Measurements from ENCODE around the gene VEGFB. TPM values are rescaled to one million over a fixed set of nuclear protein-coding genes. Genes with fewer than 3 reads are reported as not detected.
A peak's percentile ranks its signal among the peaks of the same experiment; 100 is the strongest.

VEGFB gene
- total RNA-seq, 4 donors from 2014 or later: 33.6 to 87.5 (median 58.2) TPM

DNA sequence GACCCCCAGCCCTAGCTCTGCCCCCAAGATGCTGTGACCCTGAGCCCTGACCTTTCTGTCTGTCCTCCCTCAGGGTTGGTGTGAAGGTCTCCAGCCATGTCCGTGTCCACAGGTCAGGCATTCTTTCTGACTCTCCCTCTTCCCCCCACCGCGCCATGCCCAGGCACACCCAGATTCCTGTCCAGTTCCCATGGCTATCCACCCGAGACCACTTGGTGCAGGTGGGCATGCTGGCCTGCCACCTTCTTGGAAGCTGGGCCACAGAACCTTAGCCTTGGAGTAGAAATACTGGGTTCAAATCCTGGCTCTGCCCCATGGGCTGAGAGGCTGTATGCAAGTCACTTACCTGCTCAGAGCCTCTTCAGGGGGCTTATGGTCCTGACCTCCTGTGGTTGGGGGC, 14.7 kb downstream of the VEGFB start:
- Histone ChIP-seq H3K27me3 (no peaks in the 10 kb centered on the region), H3K9me3 (no peaks in the 10 kb centered on the region), H3K4me1 (peaks cover 44 to 46% of the 10 kb centered on the region in 2 donors), H3K4me3 (no peak overlapping the region), H3K27ac (no peak overlapping the region), H3K36me3 (peaks cover 0 to 3% of the 10 kb centered on the region in 2 donors)
- intact Hi-C loops (cut with DNase I; ENCODE audit: low total_unique reads) (loop anchor here (10.0 kb wide), 1 partner anchor 626 kb away; the partner anchor contains the start of gene EHD1), in situ Hi-C loops (cut with MboI; ENCODE audit: low sequenced_read_pairs in 4 of 4) (no loop called here)
- ATAC-seq (no peak), DNase-seq (no peak)
- TF ChIP-seq, protein P1, sequence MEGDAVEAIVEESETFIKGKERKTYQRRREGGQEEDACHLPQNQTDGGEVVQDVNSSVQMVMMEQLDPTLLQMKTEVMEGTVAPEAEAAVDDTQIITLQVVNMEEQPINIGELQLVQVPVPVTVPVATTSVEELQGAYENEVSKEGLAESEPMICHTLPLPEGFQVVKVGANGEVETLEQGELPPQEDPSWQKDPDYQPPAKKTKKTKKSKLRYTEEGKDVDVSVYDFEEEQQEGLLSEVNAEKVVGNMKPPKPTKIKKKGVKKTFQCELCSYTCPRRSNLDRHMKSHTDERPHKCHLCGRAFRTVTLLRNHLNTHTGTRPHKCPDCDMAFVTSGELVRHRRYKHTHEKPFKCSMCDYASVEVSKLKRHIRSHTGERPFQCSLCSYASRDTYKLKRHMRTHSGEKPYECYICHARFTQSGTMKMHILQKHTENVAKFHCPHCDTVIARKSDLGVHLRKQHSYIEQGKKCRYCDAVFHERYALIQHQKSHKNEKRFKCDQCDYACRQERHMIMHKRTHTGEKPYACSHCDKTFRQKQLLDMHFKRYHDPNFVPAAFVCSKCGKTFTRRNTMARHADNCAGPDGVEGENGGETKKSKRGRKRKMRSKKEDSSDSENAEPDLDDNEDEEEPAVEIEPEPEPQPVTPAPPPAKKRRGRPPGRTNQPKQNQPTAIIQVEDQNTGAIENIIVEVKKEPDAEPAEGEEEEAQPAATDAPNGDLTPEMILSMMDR (IDR thresholded peaks at IDR 0.05 in 4 of 5, conservative IDR thresholded peaks at IDR 0.05 in 1 of 5): no peak
- no peak for TF ChIP-seq POLR2A (IDR thresholded peaks at IDR 0.05)

DNA sequence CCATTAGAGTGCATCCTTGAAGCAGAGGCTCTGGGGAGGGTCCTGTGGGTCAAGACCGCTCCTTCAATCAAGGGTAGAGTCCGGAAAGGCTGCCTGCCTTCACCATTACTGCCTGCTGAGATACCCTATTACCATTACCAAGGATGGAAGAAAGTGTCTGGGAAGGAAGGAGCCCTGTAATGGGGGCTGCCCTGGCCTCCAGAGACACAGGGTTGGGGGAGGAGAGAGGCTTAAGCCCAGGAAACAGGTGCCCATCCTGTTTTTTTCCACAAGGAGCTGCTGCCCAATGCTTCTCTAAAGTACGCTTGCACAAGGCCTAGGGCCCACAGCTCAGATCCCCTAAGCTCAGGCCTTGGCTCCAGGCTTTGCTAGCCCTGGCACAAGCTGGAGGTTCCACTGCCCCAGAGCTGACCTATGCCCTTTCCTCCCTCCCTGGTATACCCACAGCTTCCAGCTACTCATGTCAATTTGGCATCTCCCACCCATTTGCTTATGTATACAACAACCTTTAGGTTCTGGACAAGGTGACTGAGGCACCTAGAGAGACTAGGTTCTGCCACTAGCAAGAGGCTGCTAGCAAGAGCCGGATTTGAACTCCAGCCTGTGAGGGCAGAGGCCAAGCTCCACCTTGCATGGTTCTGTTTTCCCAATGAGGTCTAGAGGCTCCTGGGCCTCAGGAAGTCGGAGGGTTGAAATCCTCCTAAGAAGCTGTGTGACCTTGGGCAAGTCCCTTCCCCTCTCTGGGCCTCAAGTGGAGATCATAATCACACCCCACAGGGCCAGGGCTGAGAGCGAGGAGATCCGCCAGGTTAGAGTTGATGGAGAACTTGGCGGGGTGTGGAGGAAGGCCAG, 15.4 kb downstream of the VEGFB start:
- TF ChIP-seq, protein P1 (IDR thresholded peaks at IDR 0.05 in 4 of 5, conservative IDR thresholded peaks at IDR 0.05 in 1 of 5): no peak
- TF ChIP-seq POLR2A (IDR thresholded peaks at IDR 0.05): no peak
- H3K9me3 ChIP-seq: no peaks in the 10 kb centered on the region
- intact Hi-C loops (cut with DNase I; ENCODE audit: low total_unique reads): loop anchor here (10.0 kb wide), 1 partner anchor 625 kb away; the partner anchor contains the start of gene EHD1
- no peak overlapping the region for H3K27ac ChIP-seq
- H3K4me1 ChIP-seq: peaks cover 42 to 44% of the 10 kb centered on the region in 2 donors
- in situ Hi-C loops (cut with MboI; ENCODE audit: low sequenced_read_pairs in 4 of 4): no loop called here
- no peaks in the 10 kb centered on the region for H3K36me3 ChIP-seq
- no peaks in the 10 kb centered on the region for H3K27me3 ChIP-seq
- no peak overlapping the region for H3K4me3 ChIP-seq
- DNase-seq: no peak
- ATAC-seq: no peak

DNA sequence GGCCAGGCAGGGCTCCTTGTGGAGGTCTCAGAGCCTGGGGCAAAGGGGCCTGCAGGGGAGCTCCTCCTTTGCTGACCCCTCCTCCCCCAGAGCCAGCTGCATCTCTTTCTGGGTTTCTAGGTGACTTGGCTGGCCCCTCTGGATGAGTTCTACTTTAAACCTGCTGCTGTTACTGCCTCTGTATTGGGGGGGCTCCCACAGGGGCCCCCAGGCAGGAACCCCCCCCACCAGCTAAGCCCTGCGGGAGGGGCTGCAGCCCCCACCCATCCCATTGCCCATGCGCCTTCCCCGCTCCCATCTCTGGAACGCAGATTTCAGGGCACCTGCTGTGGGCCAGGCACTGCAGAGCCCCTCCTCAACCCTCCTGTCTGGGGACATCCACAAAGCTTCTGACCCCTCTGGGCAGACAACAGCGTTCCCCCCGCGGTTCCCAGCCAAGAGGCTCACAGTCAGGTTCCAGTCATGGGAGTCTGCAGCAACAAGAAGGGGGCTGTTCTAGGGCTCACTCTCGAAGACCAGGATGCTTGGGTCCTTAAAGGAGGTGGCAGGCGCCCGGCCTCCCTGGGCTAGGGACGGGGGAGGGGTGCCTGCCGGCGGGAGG, 16.1 kb downstream of the VEGFB start:
- in situ Hi-C loops (cut with MboI; ENCODE audit: low sequenced_read_pairs in 4 of 4): no loop called here

DNA sequence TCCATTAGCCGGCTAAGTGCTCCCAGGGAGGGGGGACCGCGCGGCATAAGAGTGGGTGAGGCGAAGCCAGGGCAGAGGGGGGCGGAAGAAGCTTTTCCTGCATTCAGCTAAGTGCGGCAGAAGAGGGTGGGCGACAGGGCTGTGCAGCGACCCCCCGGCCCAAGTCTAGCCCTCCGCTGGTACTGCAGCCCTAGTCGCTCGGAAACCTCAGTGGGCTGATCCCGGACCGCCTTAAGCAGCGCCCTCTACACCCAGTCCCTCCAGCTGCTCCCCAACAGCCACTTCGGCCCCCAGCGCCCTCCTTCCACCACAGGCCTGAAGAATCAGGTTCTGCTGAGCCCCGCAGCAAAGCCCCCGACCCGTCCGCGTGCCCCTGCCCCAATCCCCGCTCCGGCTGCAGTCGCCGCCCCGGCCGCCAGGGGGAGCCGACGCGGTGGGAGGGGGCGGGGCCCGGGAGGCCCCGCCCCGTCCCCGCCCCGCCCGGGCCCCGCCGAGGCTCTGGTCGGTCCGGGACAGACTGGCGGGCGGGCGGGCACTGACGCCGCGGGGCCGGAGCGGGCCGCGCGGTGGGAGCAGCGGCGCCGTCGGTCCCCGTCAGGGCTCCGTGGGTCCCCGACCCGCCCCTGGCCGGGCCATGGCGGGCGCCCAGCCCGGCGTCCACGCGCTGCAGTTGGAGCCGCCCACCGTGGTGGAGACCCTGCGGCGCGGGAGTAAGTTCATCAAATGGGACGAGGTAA, 16.8 kb downstream of the VEGFB start, which contains the start of gene PLCB3:
Gene PLCB3, plus strand, starts transcription at position 515 of the 737 bp plus-strand sequence. Its CDS starts 120 bp downstream, at position 635.
- Histone ChIP-seq H3K4me3 (peak within 1 kb of the TSS; percentile 65 to 92 (median 78)), H3K36me3 (peaks cover 0 to 10% of the 10 kb centered on the region in 2 donors), H3K9me3 (no peaks in the 10 kb centered on the region), H3K27me3 (no peaks in the 10 kb centered on the region), H3K4me1 (peaks cover 36 to 37% of the 10 kb centered on the region in 2 donors), H3K27ac (peak within 1 kb of the TSS; percentile 67 to 82 (median 76))
- peak; percentile 40 to 50 for ATAC-seq
- DNase-seq: no peak
- in situ Hi-C loops (cut with MboI; ENCODE audit: low sequenced_read_pairs in 4 of 4) (no loop called here), intact Hi-C loops (cut with DNase I; ENCODE audit: low total_unique reads) (loop anchor here (1.0 kb wide), 4 partner anchors 18 to 54 kb away; partner anchors contain the start of gene ESRRA)
- TF ChIP-seq, protein P1 (IDR thresholded peaks at IDR 0.05 in 4 of 5, conservative IDR thresholded peaks at IDR 0.05 in 1 of 5): peak; percentile 79 to 98 (median 94)
- TF ChIP-seq POLR2A (IDR thresholded peaks at IDR 0.05): peak; percentile 82 to 86

More for the DNA sequence above, 16.1 kb downstream of the VEGFB start:
- ATAC-seq (no peak), DNase-seq (no peak)
- H3K9me3 ChIP-seq: no peaks in the 10 kb centered on the region
- H3K27me3 ChIP-seq: no peaks in the 10 kb centered on the region
- peak overlapping the region; percentile 59 to 83 (median 68) for H3K4me3 ChIP-seq
- intact Hi-C loops (cut with DNase I; ENCODE audit: low total_unique reads): loop anchor here (1.0 kb wide), 4 partner anchors 19 to 55 kb away; partner anchors contain the start of gene ESRRA
- peaks cover 0 to 7% of the 10 kb centered on the region in 2 donors for H3K36me3 ChIP-seq
- H3K4me1 ChIP-seq: peaks cover 37 to 39% of the 10 kb centered on the region in 2 donors
- H3K27ac ChIP-seq: peak overlapping the region in 3 of 4 donors; percentile 76 to 82 (median 77)
- TF ChIP-seq POLR2A (IDR thresholded peaks at IDR 0.05): no peak

Data from gastrocnemius medialis (tissue), 4 donors.